ENCODE results near the gene TMEM91. TPM values are rescaled to one million over a fixed set of nuclear protein-coding genes. Genes with fewer than 3 reads are reported as not detected.

The TMEM91 gene
- total RNA-seq, 2 experiments from 2014 or later, result 5.6 to 5.7 TPM

DNA sequence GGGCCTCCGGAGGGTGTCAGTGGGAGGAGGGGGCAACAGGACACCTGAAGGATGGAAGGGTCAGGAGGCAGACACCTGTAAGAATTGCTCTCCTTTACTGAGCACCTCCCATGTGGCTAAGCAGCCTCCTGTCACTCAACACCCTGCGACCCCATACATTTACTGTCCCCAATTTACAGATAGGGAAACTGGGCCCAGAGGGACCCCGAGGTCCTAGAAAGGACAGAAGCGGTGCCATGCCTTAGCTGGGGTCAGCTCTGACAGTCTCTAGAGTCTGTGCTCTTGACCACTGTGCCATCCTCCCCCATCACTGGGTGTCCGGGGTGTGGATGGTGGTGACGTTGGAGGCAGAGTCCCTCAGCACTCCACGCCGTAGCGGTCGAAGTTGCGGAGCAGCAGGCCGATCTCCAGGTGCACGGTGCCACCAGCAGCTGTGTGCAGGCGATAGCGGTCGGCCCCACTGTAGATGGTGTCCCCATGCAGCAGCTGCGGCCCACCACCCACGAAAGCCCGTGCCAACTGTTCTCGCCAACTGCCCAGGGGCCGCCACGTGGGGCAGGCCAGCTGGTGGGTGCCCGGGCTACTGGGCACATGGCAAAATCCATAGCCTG is 21.9 kb upstream of the TMEM91 start:
- intact Hi-C loops (cut with micrococcal nuclease), result loop anchor here (1.0 to 10.0 kb wide), 6 partner anchors 45 to 740 kb away; partner anchors contain the start of genes ARHGEF1, COQ8B, DMAC2 and ITPKC
- no peak for DNase-seq
- H3K4me3 Mint-ChIP-seq, result peak overlapping the region; percentile 87
- no peaks in the 10 kb centered on the region for H3K27me3 Mint-ChIP-seq (ENCODE audit: low read depth)
- CTCF ChIA-PET, result interaction anchor here (1.1 to 3.4 kb wide), 3 partner anchors 10 to 85 kb away, joined by 3 to 19 read pairs (median 14); partner anchors contain the start of gene B9D2
- H3K9me3 Mint-ChIP-seq, result no peaks in the 10 kb centered on the region
- peaks cover 52% of the 10 kb centered on the region for H3K4me1 Mint-ChIP-seq (ENCODE audit: low read depth)
- H3K36me3 Mint-ChIP-seq (ENCODE audit: low read depth), result peaks cover 21% of the 10 kb centered on the region
- peak overlapping the region; percentile 93 for H3K27ac Mint-ChIP-seq

DNA sequence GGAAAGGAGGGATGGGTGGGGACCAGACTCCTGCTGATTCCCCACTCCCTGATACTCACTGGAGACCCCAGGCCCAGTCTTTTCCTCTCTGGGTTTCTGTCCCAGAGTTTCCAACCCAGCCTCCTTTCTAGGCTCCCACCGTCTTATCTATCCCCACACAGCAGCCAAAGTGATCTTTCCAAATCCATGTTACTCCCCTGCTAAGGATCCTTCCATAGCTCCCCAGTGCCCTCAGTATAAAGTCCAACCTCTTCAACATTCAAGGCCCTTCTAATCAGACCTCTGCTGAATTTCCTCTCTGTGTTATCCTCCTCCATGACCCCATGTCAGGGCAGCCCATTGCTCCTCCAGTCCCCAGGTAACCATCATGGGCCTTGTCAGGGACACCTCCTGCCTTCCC is 21.3 kb upstream of the TMEM91 start:
- H3K4me1 Mint-ChIP-seq (ENCODE audit: low read depth), result peaks cover 51% of the 10 kb centered on the region
- intact Hi-C loops (cut with micrococcal nuclease), result loop anchor here (10.0 kb wide), 2 partner anchors 530 to 740 kb away; partner anchors contain the start of gene ARHGEF1
- peak overlapping the region; percentile 96 for H3K27ac Mint-ChIP-seq
- no peak for DNase-seq
- CTCF ChIA-PET, result interaction anchor here (1.0 to 3.0 kb wide), 3 partner anchors 10 to 84 kb away, joined by 3 to 19 read pairs (median 3); partner anchors contain the start of gene B9D2
- H3K9me3 Mint-ChIP-seq, result no peaks in the 10 kb centered on the region
- peak overlapping the region; percentile 87 for H3K4me3 Mint-ChIP-seq
- H3K27me3 Mint-ChIP-seq (ENCODE audit: low read depth), result no peaks in the 10 kb centered on the region
- peaks cover 17% of the 10 kb centered on the region for H3K36me3 Mint-ChIP-seq (ENCODE audit: low read depth)

DNA sequence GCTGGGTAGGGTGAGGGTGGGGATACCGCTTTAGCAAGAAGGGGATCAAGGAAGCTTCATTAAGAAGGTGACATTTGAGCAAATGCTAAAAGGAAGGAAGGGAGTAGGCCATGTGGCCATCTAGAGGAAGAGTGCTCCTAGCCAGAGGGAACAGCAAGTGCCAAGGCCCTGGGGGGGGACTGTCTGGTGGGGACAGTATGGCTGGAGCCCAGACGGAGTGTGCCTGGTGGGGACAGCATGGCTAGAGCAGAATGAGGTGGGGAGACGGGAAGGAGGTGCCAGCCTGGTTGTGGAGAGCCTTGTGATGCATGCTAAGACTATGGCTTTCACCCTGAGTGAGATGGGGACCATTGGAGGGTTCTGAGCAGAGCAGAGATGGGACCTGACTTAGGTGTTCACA is 20.5 kb upstream of the TMEM91 start:
- intact Hi-C loops (cut with micrococcal nuclease), result loop anchor here (10.0 kb wide), 2 partner anchors 529 to 741 kb away; partner anchors contain the start of gene ARHGEF1
- peak overlapping the region; percentile 96 for H3K27ac Mint-ChIP-seq
- H3K27me3 Mint-ChIP-seq (ENCODE audit: low read depth), result no peaks in the 10 kb centered on the region
- CTCF ChIA-PET, result interaction anchor here (1.0 to 3.0 kb wide), 4 partner anchors 9 to 83 kb away, joined by 3 to 19 read pairs (median 3); partner anchors contain the start of gene B9D2
- peaks cover 15% of the 10 kb centered on the region for H3K36me3 Mint-ChIP-seq (ENCODE audit: low read depth)
- H3K4me1 Mint-ChIP-seq (ENCODE audit: low read depth), result peaks cover 47% of the 10 kb centered on the region
- H3K9me3 Mint-ChIP-seq, result no peaks in the 10 kb centered on the region
- peak overlapping the region; percentile 57 for H3K4me3 Mint-ChIP-seq
- DNase-seq, result no peak

DNA sequence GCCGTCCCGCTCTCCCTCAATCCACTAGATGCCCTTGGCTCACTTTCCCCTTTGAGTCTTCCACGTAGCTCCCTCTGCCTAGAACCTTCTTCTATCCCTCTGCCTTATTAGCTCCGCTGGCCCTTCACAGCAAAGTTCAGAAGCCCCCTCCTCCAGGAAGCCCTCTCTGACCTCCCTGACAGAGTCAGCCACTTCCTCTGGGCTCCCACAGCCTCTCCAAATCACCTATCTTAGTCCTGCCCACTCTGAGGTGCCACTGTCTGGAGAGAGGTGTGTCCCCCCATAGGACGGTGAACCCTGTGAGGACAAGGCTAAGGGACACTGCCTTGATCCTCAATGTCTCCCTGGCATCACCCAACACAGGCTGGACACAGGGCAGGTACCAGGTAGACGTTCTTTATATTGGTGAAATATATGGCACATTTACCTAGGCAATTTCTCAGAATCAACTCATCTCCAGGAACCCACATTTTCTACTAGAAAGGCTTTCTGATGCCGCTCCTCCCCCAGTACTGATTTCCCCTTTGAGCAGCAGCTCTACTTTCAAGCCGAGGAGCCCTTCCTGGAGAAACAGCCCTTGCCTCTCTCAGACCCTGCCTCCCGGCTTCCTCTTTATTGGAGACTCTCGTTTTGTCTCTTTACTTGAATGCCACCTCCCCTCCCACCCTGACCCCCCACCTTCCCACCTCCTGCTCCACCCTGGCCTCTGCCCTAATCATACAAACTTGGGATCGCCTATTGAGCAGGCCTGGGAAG is 19.2 kb upstream of the TMEM91 start:
- Mint-ChIP-seq H3K9me3 (no peaks in the 10 kb centered on the region), H3K4me1 (ENCODE audit: low read depth) (peaks cover 49% of the 10 kb centered on the region), H3K27me3 (ENCODE audit: low read depth) (no peaks in the 10 kb centered on the region), H3K4me3 (peak overlapping the region; percentile 68), H3K27ac (peak overlapping the region; percentile 96), H3K36me3 (ENCODE audit: low read depth) (peaks cover 8% of the 10 kb centered on the region)
- DNase-seq, result peak; percentile 75
- intact Hi-C loops (cut with micrococcal nuclease), result loop anchor here (10.0 kb wide), 2 partner anchors 528 to 742 kb away; partner anchors contain the start of gene ARHGEF1
- CTCF ChIA-PET, result interaction anchor here (0.7 to 3.0 kb wide), 4 partner anchors 8 to 49 kb away, joined by 3 to 19 read pairs (median 4); partner anchors contain the start of gene B9D2

DNA sequence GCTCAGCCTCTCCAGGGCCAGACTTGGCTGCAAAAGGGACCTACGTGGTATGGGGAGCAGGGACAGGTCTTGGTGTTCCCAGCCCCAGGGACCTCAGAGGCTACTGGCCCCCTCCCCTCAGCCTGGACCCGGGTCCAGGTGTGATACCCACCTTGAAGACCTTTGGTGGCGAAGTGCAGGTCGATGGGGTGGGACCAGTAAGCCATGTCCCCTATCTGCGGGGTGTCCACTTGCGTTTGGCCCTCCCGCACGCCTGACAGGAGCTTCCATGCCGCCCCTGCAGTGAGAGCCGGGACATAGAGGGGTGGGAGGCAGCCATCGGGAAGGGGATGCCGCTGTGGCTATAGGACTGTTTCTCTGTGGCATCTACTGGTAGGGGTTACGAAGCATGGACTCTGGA is 18.6 kb upstream of the TMEM91 start:
- DNase-seq, result no peak
- Mint-ChIP-seq H3K4me3 (peak overlapping the region; percentile 68), H3K27ac (peak overlapping the region; percentile 96), H3K9me3 (no peaks in the 10 kb centered on the region), H3K27me3 (ENCODE audit: low read depth) (no peaks in the 10 kb centered on the region), H3K36me3 (ENCODE audit: low read depth) (peaks cover 6% of the 10 kb centered on the region), H3K4me1 (ENCODE audit: low read depth) (peaks cover 54% of the 10 kb centered on the region)
- CTCF ChIA-PET, result interaction anchor here (3.0 kb wide), 1 partner anchor 7 kb away, joined by 19 read pairs; the partner anchor contains the start of gene B9D2
- intact Hi-C loops (cut with micrococcal nuclease), result loop anchor here (10.0 kb wide), 2 partner anchors 527 to 743 kb away; partner anchors contain the start of gene ARHGEF1

DNA sequence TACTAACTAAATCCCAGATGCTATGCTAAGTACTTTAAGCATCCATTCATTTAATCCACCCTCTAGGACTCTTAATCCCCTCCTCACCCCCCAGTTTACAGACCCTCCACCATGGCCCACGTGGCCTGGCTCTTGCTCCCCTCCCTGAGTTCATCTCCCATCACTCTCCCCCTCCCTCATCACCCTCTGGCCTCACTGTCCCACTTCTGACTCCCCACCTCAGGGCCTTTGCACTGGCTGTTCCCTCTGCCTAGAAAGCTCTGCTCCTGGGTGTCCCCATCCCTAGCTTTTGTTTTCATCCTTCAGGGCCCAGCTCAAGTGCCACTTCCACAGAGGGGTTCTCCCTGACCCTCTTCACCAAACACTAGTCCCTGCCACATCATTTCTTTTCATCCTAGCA is 16.6 kb upstream of the TMEM91 start:
- peaks cover 6% of the 10 kb centered on the region for H3K36me3 Mint-ChIP-seq (ENCODE audit: low read depth)
- H3K27ac Mint-ChIP-seq, result peak overlapping the region; percentile 70
- no peak for DNase-seq
- peaks cover 62% of the 10 kb centered on the region for H3K4me1 Mint-ChIP-seq (ENCODE audit: low read depth)
- H3K4me3 Mint-ChIP-seq, result no peak overlapping the region
- no peaks in the 10 kb centered on the region for H3K27me3 Mint-ChIP-seq (ENCODE audit: low read depth)
- intact Hi-C loops (cut with micrococcal nuclease), result loop anchor here (10.0 kb wide), 2 partner anchors 525 to 745 kb away; partner anchors contain the start of gene ARHGEF1
- no peaks in the 10 kb centered on the region for H3K9me3 Mint-ChIP-seq
- CTCF ChIA-PET, result no interaction called here

DNA sequence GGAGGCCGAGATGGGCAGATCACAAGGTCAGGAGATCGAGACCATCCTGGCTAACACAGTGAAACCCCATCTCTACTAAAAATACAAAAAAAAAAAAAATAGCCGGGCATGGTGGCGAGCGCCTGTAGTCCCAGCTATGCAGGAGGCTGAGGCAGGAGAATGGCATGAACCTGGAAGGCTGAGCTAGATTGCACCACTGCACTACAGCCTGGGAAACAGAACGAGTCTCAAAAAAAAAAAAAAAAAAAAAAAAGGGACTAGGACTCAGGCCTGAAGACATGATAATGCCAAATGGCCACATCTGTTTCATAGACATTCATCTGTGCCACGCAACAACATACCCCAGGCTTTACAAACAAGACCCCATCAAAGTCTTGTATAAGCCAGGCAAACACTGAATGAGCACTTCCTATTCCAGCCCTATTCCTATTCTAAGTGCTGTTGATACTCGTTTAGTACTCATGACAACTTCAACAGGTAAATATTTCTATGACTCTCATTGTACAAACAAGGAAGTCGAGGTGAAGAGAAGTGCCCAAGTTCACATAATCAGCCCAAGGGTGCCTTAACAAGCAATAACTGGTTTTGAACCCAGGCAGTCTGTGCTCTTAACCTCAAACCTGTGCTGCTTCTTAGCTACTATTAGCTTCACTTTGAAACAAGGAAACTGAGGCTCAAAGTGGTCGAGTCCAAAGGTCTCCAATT is 14.0 kb upstream of the TMEM91 start:
- Mint-ChIP-seq H3K36me3 (ENCODE audit: low read depth) (peaks cover 2% of the 10 kb centered on the region), H3K9me3 (no peaks in the 10 kb centered on the region), H3K4me1 (ENCODE audit: low read depth) (peaks cover 43% of the 10 kb centered on the region), H3K27me3 (ENCODE audit: low read depth) (no peaks in the 10 kb centered on the region), H3K4me3 (peak overlapping the region; percentile 97), H3K27ac (peak overlapping the region; percentile 97)
- intact Hi-C loops (cut with micrococcal nuclease), result no loop called here
- CTCF ChIA-PET, result no interaction called here
- no peak for DNase-seq

DNA sequence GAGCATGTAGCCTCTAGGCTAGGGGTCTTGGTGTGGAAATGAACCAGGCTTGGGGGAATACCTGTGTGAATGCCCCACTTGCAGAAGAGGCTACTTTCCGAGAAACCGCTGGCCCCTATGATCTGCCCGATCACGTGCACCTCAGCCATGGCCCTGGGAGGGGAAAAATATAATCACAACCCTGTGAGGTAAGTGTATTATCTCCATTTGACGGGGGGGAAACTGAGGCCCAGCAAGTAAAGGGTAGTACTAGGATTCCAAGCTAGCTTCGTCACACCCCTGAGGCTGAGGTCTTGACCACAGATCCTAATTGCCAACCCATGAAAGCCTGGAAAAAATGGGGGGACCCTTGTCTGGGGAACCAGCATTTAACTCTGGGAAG is 13.0 kb upstream of the TMEM91 start:
- Mint-ChIP-seq H3K9me3 (no peaks in the 10 kb centered on the region), H3K27me3 (ENCODE audit: low read depth) (no peaks in the 10 kb centered on the region), H3K27ac (peak overlapping the region; percentile 97), H3K4me1 (ENCODE audit: low read depth) (peaks cover 33% of the 10 kb centered on the region), H3K4me3 (peak overlapping the region; percentile 97), H3K36me3 (ENCODE audit: low read depth) (peaks cover 2% of the 10 kb centered on the region)
- no peak for DNase-seq
- intact Hi-C loops (cut with micrococcal nuclease), result loop anchor here (1.0 kb wide), 1 partner anchor 10 kb away; the partner anchor contains the start of gene TGFB1
- CTCF ChIA-PET, result interaction anchor here (0.6 to 3.9 kb wide), 5 partner anchors 7 to 513 kb away, joined by 3 to 19 read pairs (median 4); partner anchors contain the start of gene TGFB1

DNA sequence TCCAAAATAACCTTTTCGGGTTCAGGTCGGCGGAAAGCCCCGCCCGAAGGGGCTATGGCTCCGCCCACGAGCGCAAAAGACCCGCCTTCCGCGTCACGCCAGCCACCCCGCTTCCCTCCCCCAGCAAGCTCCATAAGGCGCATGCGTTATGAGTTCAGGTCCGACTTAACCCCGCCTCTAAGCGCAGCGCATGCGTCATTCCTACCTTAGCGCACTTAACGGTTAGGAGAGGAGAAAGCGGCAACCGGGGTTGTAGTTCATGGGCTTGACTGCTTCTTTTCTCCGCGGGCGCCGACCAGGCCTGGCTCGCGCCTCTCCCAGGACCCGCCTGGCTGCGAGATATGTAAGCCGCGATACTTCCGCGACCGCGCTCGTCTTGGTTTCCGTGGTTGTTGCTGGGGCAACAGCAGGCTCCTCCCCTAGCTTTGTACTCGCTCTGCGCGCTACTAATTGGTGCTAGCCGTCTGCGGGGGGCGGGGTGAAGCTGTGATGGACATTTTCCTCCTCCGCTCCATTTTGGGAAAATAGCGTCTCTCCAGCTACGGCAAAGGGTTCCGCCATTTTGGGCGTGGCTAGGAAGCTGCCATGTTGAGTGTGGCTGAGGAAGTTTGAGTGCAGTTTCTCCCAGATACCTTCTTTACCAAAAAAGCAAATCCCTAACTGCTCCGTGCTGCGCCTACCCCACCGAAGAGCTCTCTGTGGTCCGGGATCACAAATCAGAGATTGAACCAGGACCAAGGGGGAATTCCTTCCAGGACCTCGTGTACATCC is 12.4 kb upstream of the TMEM91 start, which contains the start of gene B9D2:
TSS of gene B9D2 (minus strand) at position 397 of the 771 bp plus-strand sequence. CDS start 630 bp downstream, outside the sequence.
- no peaks in the 10 kb centered on the region for H3K27me3 Mint-ChIP-seq (ENCODE audit: low read depth)
- peak within 1 kb of the TSS; percentile 97 for H3K27ac Mint-ChIP-seq
- H3K4me1 Mint-ChIP-seq (ENCODE audit: low read depth), result peaks cover 30% of the 10 kb centered on the region
- H3K36me3 Mint-ChIP-seq (ENCODE audit: low read depth), result peaks cover 2% of the 10 kb centered on the region
- peak within 1 kb of the TSS; percentile 97 for H3K4me3 Mint-ChIP-seq
- intact Hi-C loops (cut with micrococcal nuclease), result loop anchor here (1.0 kb wide), 3 partner anchors 11 to 101 kb away; partner anchors contain the start of genes BCKDHA, EXOSC5 and TGFB1
- CTCF ChIA-PET, result interaction anchor here (0.6 to 3.9 kb wide), 9 partner anchors 8 to 512 kb away, joined by 3 to 19 read pairs (median 3); partner anchors contain the start of gene TGFB1
- DNase-seq, result peak; percentile 99
- no peaks in the 10 kb centered on the region for H3K9me3 Mint-ChIP-seq

DNA sequence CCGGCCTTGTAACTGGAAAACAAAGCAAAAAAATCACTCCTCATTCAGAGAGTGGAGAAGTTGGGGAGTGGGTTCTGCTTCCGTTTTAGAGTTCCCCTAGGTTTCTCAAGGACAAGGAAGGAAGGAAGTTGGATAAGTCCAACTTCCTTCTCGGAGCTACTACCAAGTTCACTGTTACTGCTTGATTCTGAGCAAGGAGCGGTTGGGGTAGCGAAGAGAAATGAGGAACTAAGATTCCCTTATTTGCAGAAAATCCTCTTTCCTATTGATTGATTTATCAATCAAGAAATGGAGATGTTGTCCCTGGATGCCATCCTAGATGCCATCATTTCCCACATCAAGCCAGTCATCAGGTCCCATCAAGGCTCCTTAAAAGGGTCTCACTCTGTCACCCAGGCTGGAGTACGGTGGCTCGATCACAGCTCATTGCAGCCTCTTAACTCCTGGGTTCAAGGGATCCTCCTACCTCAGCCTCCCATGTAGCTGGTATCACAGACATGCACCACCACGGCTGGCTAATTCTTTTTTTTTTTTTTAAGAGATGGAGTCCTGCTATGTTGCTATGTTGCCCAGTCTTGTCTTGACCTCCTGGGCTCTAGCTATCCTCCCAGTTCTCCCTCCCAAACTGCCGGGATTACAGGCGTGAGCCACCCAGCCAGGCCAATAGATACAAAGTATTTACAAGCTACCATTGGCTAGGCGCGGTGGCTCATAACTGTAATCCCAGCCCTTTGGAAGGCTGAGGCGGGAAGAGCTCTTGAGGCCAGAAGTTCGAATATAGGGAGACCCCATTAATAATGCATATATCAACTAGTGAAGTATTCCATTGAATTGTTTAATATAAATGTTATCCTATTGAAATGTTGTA is 11.6 kb upstream of the TMEM91 start:
- no peaks in the 10 kb centered on the region for H3K27me3 Mint-ChIP-seq (ENCODE audit: low read depth)
- H3K9me3 Mint-ChIP-seq, result no peaks in the 10 kb centered on the region
- CTCF ChIA-PET, result interaction anchor here (0.6 to 3.9 kb wide), 6 partner anchors 9 to 413 kb away, joined by 3 to 19 read pairs (median 3); partner anchors contain the start of gene TGFB1
- peaks cover 29% of the 10 kb centered on the region for H3K4me1 Mint-ChIP-seq (ENCODE audit: low read depth)
- intact Hi-C loops (cut with micrococcal nuclease), result loop anchor here (1.0 kb wide), 2 partner anchors 33 to 101 kb away; partner anchors contain the start of genes BCKDHA and EXOSC5
- peak overlapping the region; percentile 97 for H3K27ac Mint-ChIP-seq
- peaks cover 2% of the 10 kb centered on the region for H3K36me3 Mint-ChIP-seq (ENCODE audit: low read depth)
- H3K4me3 Mint-ChIP-seq, result peak overlapping the region; percentile 97
- DNase-seq, result no peak
